Neural cell (in vitro differentiated cells): ENCODE measurements around the gene RGS10.

Source experiments
- EP300 ChIP-seq: fragments of 450-650 bp; conservative IDR thresholded peaks from 2 replicates; pipeline ENCODE4 v1.6.1; 2014; ENCODE audit warnings: antibody characterized with exemption, mild to moderate bottlenecking, moderate library complexity; ENCODE audit not compliant: poor library complexity, severe bottlenecking
- EZH2 ChIP-seq: fragments of 200-600, 300-800 bp; shearing (Covaris generic), sonication (generic); IDR thresholded peaks from 2 replicates; pipeline ENCODE4 v1.6.1; 2014; ENCODE audit warnings: antibody characterized with exemption, low read length, borderline replicate concordance, mild to moderate bottlenecking; ENCODE audit not compliant: insufficient read depth, poor library complexity, severe bottlenecking
- POLR2AphosphoS5 ChIP-seq: IDR thresholded peaks from 2 replicates; pipeline ENCODE4 v1.6.1; 2012
- RAD21 ChIP-seq: fragments of 450-650 bp; conservative IDR thresholded peaks from 2 replicates; pipeline ENCODE4 v1.6.1; 2014; ENCODE audit warnings: antibody characterized with exemption, mild to moderate bottlenecking, moderate library complexity
- SMC3 ChIP-seq: fragments of 450-650 bp; conservative IDR thresholded peaks from 2 replicates; pipeline ENCODE4 v1.6.1; 2014; ENCODE audit warnings: antibody characterized with exemption, mild to moderate bottlenecking, moderate library complexity; ENCODE audit not compliant: poor library complexity
- TAF1 ChIP-seq: IDR thresholded peaks from 2 replicates; pipeline ENCODE4 v1.6.1; 2012; ENCODE audit warnings: low read depth
- TF ChIP-seq, protein P1 (sequence below): fragments of 450-650 bp; IDR thresholded peaks from 2 replicates; pipeline ENCODE4 v1.5.1; 2014; ENCODE audit warnings: antibody characterized with exemption, mild to moderate bottlenecking, moderate library complexity; ENCODE audit not compliant: poor library complexity, severe bottlenecking

DNA sequence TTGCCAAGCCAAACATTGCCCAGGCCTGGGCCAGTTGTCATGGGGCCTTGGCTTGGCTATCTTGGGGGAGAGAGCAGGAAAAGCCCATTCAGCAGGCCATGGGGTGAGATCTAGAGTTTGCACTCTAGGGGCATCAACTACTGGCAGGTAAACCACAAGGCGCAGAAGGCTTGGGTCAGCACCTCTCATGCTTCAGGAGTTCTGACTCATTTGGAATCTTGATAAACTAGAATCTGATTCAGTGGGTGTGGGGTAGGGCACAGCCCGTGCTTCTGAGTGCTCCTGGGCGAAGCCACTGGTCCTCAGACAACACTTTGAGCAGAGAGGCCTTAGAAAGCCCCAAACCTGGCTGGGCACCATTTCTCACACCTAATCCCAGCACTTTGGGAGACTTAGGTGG is 81.1 kb downstream of the RGS10 start:
- TF ChIP-seq, protein P1, sequence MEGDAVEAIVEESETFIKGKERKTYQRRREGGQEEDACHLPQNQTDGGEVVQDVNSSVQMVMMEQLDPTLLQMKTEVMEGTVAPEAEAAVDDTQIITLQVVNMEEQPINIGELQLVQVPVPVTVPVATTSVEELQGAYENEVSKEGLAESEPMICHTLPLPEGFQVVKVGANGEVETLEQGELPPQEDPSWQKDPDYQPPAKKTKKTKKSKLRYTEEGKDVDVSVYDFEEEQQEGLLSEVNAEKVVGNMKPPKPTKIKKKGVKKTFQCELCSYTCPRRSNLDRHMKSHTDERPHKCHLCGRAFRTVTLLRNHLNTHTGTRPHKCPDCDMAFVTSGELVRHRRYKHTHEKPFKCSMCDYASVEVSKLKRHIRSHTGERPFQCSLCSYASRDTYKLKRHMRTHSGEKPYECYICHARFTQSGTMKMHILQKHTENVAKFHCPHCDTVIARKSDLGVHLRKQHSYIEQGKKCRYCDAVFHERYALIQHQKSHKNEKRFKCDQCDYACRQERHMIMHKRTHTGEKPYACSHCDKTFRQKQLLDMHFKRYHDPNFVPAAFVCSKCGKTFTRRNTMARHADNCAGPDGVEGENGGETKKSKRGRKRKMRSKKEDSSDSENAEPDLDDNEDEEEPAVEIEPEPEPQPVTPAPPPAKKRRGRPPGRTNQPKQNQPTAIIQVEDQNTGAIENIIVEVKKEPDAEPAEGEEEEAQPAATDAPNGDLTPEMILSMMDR, result no peak
- TF ChIP-seq EP300 (no peak), POLR2AphosphoS5 (no peak), EZH2 (no peak), SMC3 (no peak), RAD21 (no peak), TAF1 (no peak)
